SK-N-SH (cell line): ENCODE results near the gene PLA2G6.

Experiments
- CTCF ChIP-seq: fragments of 200-600 bp; sonication (generic); IDR thresholded peaks from 2 replicates; pipeline ENCODE4 v1.6.1; 2017; ENCODE audit warnings: antibody characterized with exemption, mild to moderate bottlenecking, moderate library complexity
- EP300 ChIP-seq, 2 experiments: IDR thresholded peaks; 2 replicates each; pipeline versions ENCODE4 v1.4.0 to v1.6.1; 2012; ENCODE audit warnings: borderline replicate concordance in 1 of 2, low read depth in 1 of 2, low read length in 1 of 2
- EZH2phosphoT487 ChIP-seq: fragments of 200-600 bp; sonication (generic); IDR thresholded peaks from 2 replicates; pipeline ENCODE4 v1.6.1; 2017; ENCODE audit warnings: low read depth, mixed run types, mild to moderate bottlenecking, antibody characterized with exemption, moderate library complexity, borderline replicate concordance
- MAX ChIP-seq: IDR thresholded peaks from 2 replicates; pipeline ENCODE4 v1.4.0; 2012; ENCODE audit warnings: low read depth
- POLR2AphosphoS5 ChIP-seq: IDR thresholded peaks from 2 replicates; pipeline ENCODE4 v1.6.1; 2012; ENCODE audit warnings: low read depth, low read length
- RCOR1 ChIP-seq: fragments of 150-350 bp; IDR thresholded peaks from 2 replicates; pipeline ENCODE4 v1.6.1; 2017; ENCODE audit warnings: antibody characterized with exemption, low read length
- RFX5 ChIP-seq: IDR thresholded peaks from 2 replicates; pipeline ENCODE4 v1.6.1; 2012; ENCODE audit warnings: mild to moderate bottlenecking, improper control_type of control experiment, low read length
- SIN3A ChIP-seq: IDR thresholded peaks from 2 replicates; pipeline ENCODE4 v1.6.1; 2012; ENCODE audit warnings: low read depth, mild to moderate bottlenecking, low read length, moderate library complexity, borderline replicate concordance
- YY1 ChIP-seq: IDR thresholded peaks from 2 replicates; pipeline ENCODE4 v1.4.0; 2012; ENCODE audit warnings: low read depth, mild to moderate bottlenecking
- ZBTB33 ChIP-seq: IDR thresholded peaks from 2 replicates; pipeline ENCODE4 v1.4.0; 2012; ENCODE audit warnings: low read depth, borderline replicate concordance

- TF ChIP-seq ZBTB33 = no peak
- no peak for TF ChIP-seq EP300 (IDR thresholded peaks at IDR 0.05; ENCODE audit: borderline replicate concordance in 1 of 2, low read depth in 1 of 2, low read length in 1 of 2)
- no peak for TF ChIP-seq CTCF
- no peak for TF ChIP-seq SIN3A
- no peak for TF ChIP-seq MAX
- TF ChIP-seq RFX5 = no peak
- TF ChIP-seq POLR2AphosphoS5 = no peak
- TF ChIP-seq RCOR1 = no peak
- no peak for TF ChIP-seq YY1
- TF ChIP-seq EZH2phosphoT487 = no peak
Measured at GRCh38 chr22:38144025-38144405, 37.6 kb downstream of the PLA2G6 start.
